Daoy (cell line): ENCODE results near the gene TEX47. TPM values are rescaled to one million over a fixed set of nuclear protein-coding genes. Genes with fewer than 3 reads are reported as not detected.

Experiments
- DNase-seq: peaks from one replicate; pipeline ENCODE4 v3.0.0-alpha.2; 2015; ENCODE audit warnings: low read depth
- total RNA-seq: library from RNA; depleted of rRNA; stranded (reverse); fragments of >200 nt; shearing (Covaris generic); gene quantifications from 2 replicates; pipeline ENCODE4 v1.2.3, GENCODE V29; 2014; rRNA removed

TEX47 gene
- total RNA-seq, 1 experiment from 2014 or later = not detected

- no peak for DNase-seq
These were observed 49.4 kb downstream of the TEX47 start for GRCh38 chr7:88746126-88746525.

Other genes with a start within 250 kb of the TEX47 start
- gene ZNF804B, start 36.0 kb downstream of the TEX47 start, total RNA-seq = not detected in 2 replicates